ENCODE results near the gene PARD3B.

PARD3B gene

GRCh38 chr2:204901591-204901990 is 356.3 kb downstream of the PARD3B start:
- DNase-seq, result no peak

- no peak for DNase-seq
These were observed 364.5 kb downstream of the PARD3B start for GRCh38 chr2:204909791-204910190.

- DNase-seq, result no peak
These were observed 368.0 kb downstream of the PARD3B start for GRCh38 chr2:204913312-204913711.

GRCh38 chr2:204913854-204914464 is 368.7 kb downstream of the PARD3B start:
- DNase-seq, result no peak

- DNase-seq, result no peak
These were observed 369.4 kb downstream of the PARD3B start for GRCh38 chr2:204914708-204915107.

GRCh38 chr2:204917089-204917701 is 371.9 kb downstream of the PARD3B start:
- no peak for DNase-seq

GRCh38 chr2:204920776-204921175 is 375.5 kb downstream of the PARD3B start:
- no peak for DNase-seq

- no peak for DNase-seq
These were observed 378.7 kb downstream of the PARD3B start for GRCh38 chr2:204923957-204924356.

GRCh38 chr2:204931562-204931961 is 386.3 kb downstream of the PARD3B start:
- no peak for DNase-seq

GRCh38 chr2:204933735-204934374 is 388.6 kb downstream of the PARD3B start:
- no peak for DNase-seq

GRCh38 chr2:204944927-204945326 is 399.7 kb downstream of the PARD3B start:
- DNase-seq, result no peak

- no peak for DNase-seq
These were observed 400.1 kb downstream of the PARD3B start for GRCh38 chr2:204945376-204945775.

- no peak for DNase-seq
These were observed 401.6 kb downstream of the PARD3B start for GRCh38 chr2:204946892-204947291.

- DNase-seq, result no peak
These were observed 402.1 kb downstream of the PARD3B start for GRCh38 chr2:204947405-204947804.

GRCh38 chr2:204948024-204948763 is 402.9 kb downstream of the PARD3B start:
- DNase-seq, result no peak

- DNase-seq, result no peak
These were observed 403.5 kb downstream of the PARD3B start for GRCh38 chr2:204948822-204949221.

- no peak for DNase-seq
These were observed 405.5 kb downstream of the PARD3B start for GRCh38 chr2:204950695-204951346.

- DNase-seq, result no peak
These were observed 413.1 kb downstream of the PARD3B start for GRCh38 chr2:204958371-204958770.

- no peak for DNase-seq
These were observed 419.1 kb downstream of the PARD3B start for GRCh38 chr2:204964414-204964813.

- no peak for DNase-seq
These were observed 421.0 kb downstream of the PARD3B start for GRCh38 chr2:204966245-204966644.

GRCh38 chr2:204967199-204967960 is 422.1 kb downstream of the PARD3B start:
- DNase-seq, result peak; percentile 74

GRCh38 chr2:204971206-204971907 is 426.1 kb downstream of the PARD3B start:
- DNase-seq, result no peak

Data from activated effector memory CD4-positive, alpha-beta T cell treated with anti-CD3 and anti-CD28 coated beads, Interleukin-2, amount 50 U/mL, for 16 hours (primary cell).